NCI-H146 treated with DMSO at 0.1 percent for 48 hours (cell line): ENCODE data around the gene SFXN3.
A peak's percentile ranks its signal among the peaks of the same experiment; 100 is the strongest.

Experiments used
- DNase-seq: peaks from one replicate; lab custom pipeline; 2025; ENCODE audit not compliant: unreplicated experiment; lab: John Stamatoyannopoulos, UW

Gene SFXN3

GRCh38 chr10:101031128-101031795, at the start of gene SFXN3, which contains the start of gene PDZD7:
TSS of gene SFXN3 (plus strand) at chr10:101031234. CDS start at chr10:101034695, 3,461 bp downstream.
TSS of gene PDZD7 (minus strand) at chr10:101031129. CDS start at chr10:101030219, 910 bp downstream.
- peak; percentile 65 for DNase-seq

- no peak for DNase-seq
Observed at GRCh38 chr10:100982916-100983830, 47.9 kb upstream of the SFXN3 start.

GRCh38 chr10:100983868-100984671, 47.0 kb upstream of the SFXN3 start:
- no peak for DNase-seq

- no peak for DNase-seq
Observed at GRCh38 chr10:100984672-100985177, 46.3 kb upstream of the SFXN3 start.

- no peak for DNase-seq
Observed at GRCh38 chr10:100985336-100985735, 45.7 kb upstream of the SFXN3 start.

- DNase-seq: no peak
Observed at GRCh38 chr10:100986623-100986951, 44.4 kb upstream of the SFXN3 start.

- DNase-seq: peak; percentile 49
Observed at GRCh38 chr10:100986952-100987684, 43.9 kb upstream of the SFXN3 start, which contains the start of the genes MRPL43 and TWNK. TSS of gene MRPL43 (minus strand) at chr10:100987497. CDS start at chr10:100987443, 54 bp downstream. TSS of gene TWNK (plus strand) at chr10:100987543. CDS start at chr10:100988211, 668 bp downstream.

- DNase-seq: no peak
Observed at GRCh38 chr10:100987685-100988049, 43.4 kb upstream of the SFXN3 start.

- DNase-seq: no peak
Observed at GRCh38 chr10:100988166-100988565, 42.9 kb upstream of the SFXN3 start.

- DNase-seq: no peak
Observed at GRCh38 chr10:100989088-100989487, 41.9 kb upstream of the SFXN3 start.

- DNase-seq: no peak
Observed at GRCh38 chr10:100993986-100994708, 36.9 kb upstream of the SFXN3 start.

- DNase-seq: no peak
Observed at GRCh38 chr10:100995181-100995580, 35.9 kb upstream of the SFXN3 start.

- peak; percentile 49 for DNase-seq
Observed at GRCh38 chr10:100996678-100997359, 34.2 kb upstream of the SFXN3 start.

GRCh38 chr10:100997360-100998182, 33.5 kb upstream of the SFXN3 start:
- peak; percentile 72 for DNase-seq

- peak; percentile 84 for DNase-seq
Observed at GRCh38 chr10:100998183-100998990, 32.6 kb upstream of the SFXN3 start.

- DNase-seq: peak; percentile 24
Observed at GRCh38 chr10:100998991-100999741, 31.9 kb upstream of the SFXN3 start.

GRCh38 chr10:100999742-101000126, 31.3 kb upstream of the SFXN3 start, which contains the start of gene LZTS2:
TSS of gene LZTS2 (plus strand) at chr10:100999808. CDS start at chr10:101002539, 2,731 bp downstream.
- no peak for DNase-seq
